Adrenal gland (tissue), 12 donors: ENCODE data around the gene SMDT1. TPM values are rescaled to one million over a fixed set of nuclear protein-coding genes. Genes with fewer than 3 reads are reported as not detected.
A peak's percentile ranks its signal among the peaks of the same experiment; 100 is the strongest.
"Not testable (repeated sequence)": the region's sequence is repeated elsewhere in the genome, so short reads cannot be mapped to it uniquely, and the experiment has no call there.

Source experiments
- DNase-seq, 7 donors: peaks; one replicate each; pipeline ENCODE4 v3.0.0-alpha.2; 2019 to 2020
- H3K27ac ChIP-seq, 5 donors: fragments of 200-600 bp; sonication (generic) in 4 of 5; 1 replicate in 3 of 5; 2 replicates in 2 of 5; pipeline versions ENCODE4 v1.5.1 to v1.8.0; 2016 to 2020; ENCODE audit warnings: mild to moderate bottlenecking in 1 of 5
- H3K27me3 ChIP-seq: fragments of 200-600 bp; 2 replicates; pipeline ENCODE4 v1.8.0; 2021
- H3K36me3 ChIP-seq, 2 donors: fragments of 200-600 bp; replicated peaks in 1 of 2; 1 replicate in 1 of 2; 2 replicates in 1 of 2; pipeline versions ENCODE4 v1.5.1 to v1.8.0; 2018 to 2022
- H3K4me1 ChIP-seq, 2 donors: fragments of 200-600 bp; replicated peaks in 1 of 2; 1 replicate in 1 of 2; 2 replicates in 1 of 2; pipeline versions ENCODE4 v1.5.1 to v1.8.0; 2018 to 2021
- H3K4me3 ChIP-seq, 4 donors: fragments of 200-600 bp; sonication (generic) in 3 of 4; one replicate each; pipeline ENCODE4 v1.5.1; 2016 to 2018
- H3K9me3 ChIP-seq, 3 donors: fragments of 200-600 bp; sonication (generic) in 1 of 3; replicated peaks in 1 of 3; 1 replicate in 2 of 3; 2 replicates in 1 of 3; pipeline versions ENCODE4 v1.5.1 to v1.8.0; 2016 to 2021
- POLR2A ChIP-seq, 2 donors: fragments of 450-650 bp; IDR thresholded peaks; one replicate each; pipeline ENCODE4 v1.6.1; 2017; ENCODE audit warnings: antibody characterized with exemption in 2 of 2, mild to moderate bottlenecking in 2 of 2, moderate library complexity in 1 of 2
- WGBS, 4 donors: extraction: QIAGEN DNeasy Blood & Tissue Kit in 2 of 4; methylation state at CpG; one replicate each; pipeline versions ENCODE4 v1.1.5 to v1.1.7; 2013 to 2017; 5-methylcytosine and 5-hydroxymethylcytosine counted together
- intact Hi-C, 2 donors: fragments of 100-400 bp; cut with DNase I; formaldehyde crosslinking; loops; one replicate each; pipeline versions ENCODE4 v1.14.1 to v1.15.0; 2022 to 2023
- polyA plus RNA-seq, 3 donors: library from polyadenylated mRNA; stranded (reverse); fragments of 200-250 nt in 2 of 3; fragments of 350-450 nt in 1 of 3; fragmentation: Illumina TruSeq in 1 of 3; extraction: RNeasy Lipid Tissue Mini Kit (QIAGEN cat#74804) in 1 of 3; gene quantifications; one replicate each; pipeline ENCODE4 v1.2.3, GENCODE V29; 2013 to 2014
- total RNA-seq, 9 donors: library from RNA; depleted of rRNA in 4 of 9; stranded (reverse); fragments of >200 nt in 4 of 9; fragments of 120-200 nt in 1 of 9; fragmentation: NEBNext Ultra II Directional in 1 of 9; extraction: Animal tissue kit (Norgen Biotek cat#: 25700) in 1 of 9; gene quantifications; one replicate each; pipeline versions ENCODE4 v1.1.0 to v1.2.4, GENCODE V29; 2013 to 2023
- TF ChIP-seq, protein P1 (sequence below), 6 experiments: fragments of 450-650 bp in 4 of 6; fragments of 200-600 bp in 2 of 6; sonication (generic) in 1 of 6; IDR thresholded peaks; 1 replicate in 5 of 6; 2 replicates in 1 of 6; pipeline versions ENCODE4 v1.5.1 to v1.8.0; 2016 to 2021; ENCODE audit warnings: antibody characterized with exemption in 6 of 6, mild to moderate bottlenecking in 2 of 6, moderate library complexity in 1 of 6
- donor health status: healthy with polysubstance abuse.
- donor health status: Bipolar disorder and iron deficiency.
- donor health status: DM: yes; HTN: yes; CAD: no.
- donor health status: DM: no; HTN: no; CAD: no.
- donor health status: DM: no; HTN: no; CAD: no.
- donor health status: DM: yes; HTN: yes; CAD: no.

The SMDT1 gene
- total and polyA plus RNA-seq, 12 donors: 4.3 to 151 (median 62.5) TPM

DNA sequence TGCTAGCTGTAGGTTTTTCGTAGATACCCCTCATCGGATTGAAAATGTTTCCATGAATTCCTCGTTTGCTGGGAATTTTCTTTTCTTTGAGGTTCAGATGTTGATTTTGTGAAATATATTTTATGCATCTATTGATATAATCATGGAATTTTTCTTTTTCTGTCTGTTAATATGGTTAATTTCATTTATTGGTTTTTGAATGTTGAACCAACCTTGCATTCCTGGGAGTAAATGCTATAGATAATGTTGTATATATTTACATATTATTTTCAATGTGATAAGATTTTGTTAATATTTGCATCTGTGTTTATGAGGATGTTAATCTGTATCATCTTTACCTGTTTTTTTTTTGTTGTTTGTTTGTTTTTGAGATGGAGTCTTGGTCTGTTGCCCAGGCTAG lies 21.7 kb downstream of the SMDT1 start:
- Histone ChIP-seq H3K9me3 (peaks cover 0 to 14% (median 0%) of the 10 kb centered on the region in 3 donors), H3K27me3 (no peaks in the 10 kb centered on the region), H3K4me3 (no peak overlapping the region), H3K36me3 (no peaks in the 10 kb centered on the region), H3K4me1 (no peaks in the 10 kb centered on the region), H3K27ac (no peak overlapping the region)
- TF ChIP-seq, protein P1, sequence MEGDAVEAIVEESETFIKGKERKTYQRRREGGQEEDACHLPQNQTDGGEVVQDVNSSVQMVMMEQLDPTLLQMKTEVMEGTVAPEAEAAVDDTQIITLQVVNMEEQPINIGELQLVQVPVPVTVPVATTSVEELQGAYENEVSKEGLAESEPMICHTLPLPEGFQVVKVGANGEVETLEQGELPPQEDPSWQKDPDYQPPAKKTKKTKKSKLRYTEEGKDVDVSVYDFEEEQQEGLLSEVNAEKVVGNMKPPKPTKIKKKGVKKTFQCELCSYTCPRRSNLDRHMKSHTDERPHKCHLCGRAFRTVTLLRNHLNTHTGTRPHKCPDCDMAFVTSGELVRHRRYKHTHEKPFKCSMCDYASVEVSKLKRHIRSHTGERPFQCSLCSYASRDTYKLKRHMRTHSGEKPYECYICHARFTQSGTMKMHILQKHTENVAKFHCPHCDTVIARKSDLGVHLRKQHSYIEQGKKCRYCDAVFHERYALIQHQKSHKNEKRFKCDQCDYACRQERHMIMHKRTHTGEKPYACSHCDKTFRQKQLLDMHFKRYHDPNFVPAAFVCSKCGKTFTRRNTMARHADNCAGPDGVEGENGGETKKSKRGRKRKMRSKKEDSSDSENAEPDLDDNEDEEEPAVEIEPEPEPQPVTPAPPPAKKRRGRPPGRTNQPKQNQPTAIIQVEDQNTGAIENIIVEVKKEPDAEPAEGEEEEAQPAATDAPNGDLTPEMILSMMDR (IDR thresholded peaks at IDR 0.05): no peak
- no peak for TF ChIP-seq POLR2A (IDR thresholded peaks at IDR 0.05)
- DNase-seq: no peak
- 97 to 100% (median 99%) methylated on average over 3 of the region's 3 CpGs for WGBS, 4 donors
- intact Hi-C loops: no loop called here

DNA sequence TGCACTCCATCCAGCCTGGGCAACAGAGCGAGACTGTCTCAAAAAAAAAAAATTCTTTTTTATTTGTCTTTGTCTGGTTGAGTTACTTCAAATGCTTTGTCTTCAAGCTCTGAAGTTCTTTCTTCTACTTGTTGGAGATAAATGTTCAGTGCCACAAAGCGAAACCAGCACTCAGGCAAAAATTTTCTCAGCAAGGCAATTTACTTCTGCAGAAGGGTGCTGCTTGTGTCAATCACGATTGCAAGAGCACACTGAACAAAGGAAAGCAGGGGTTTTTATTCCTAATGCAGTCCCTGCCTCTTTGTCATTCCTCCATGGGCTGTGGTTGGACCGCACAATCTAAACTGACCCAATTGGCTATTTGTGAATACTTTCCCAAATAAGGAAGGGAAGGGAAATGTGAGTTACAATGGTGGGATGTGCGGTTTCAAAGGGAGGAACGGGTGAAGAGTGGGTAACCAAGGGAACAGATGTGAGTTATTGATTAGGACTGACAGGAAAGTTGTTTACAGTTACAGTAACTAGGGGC lies 24.9 kb downstream of the SMDT1 start:
- peaks cover 0 to 14% (median 0%) of the 10 kb centered on the region in 3 donors for H3K9me3 ChIP-seq
- H3K4me1 ChIP-seq, H3K36me3 ChIP-seq, H3K27me3 ChIP-seq, H3K4me3 ChIP-seq, DNase-seq, intact Hi-C loops, H3K27ac ChIP-seq: not testable (repeated sequence)
- WGBS, 4 donors: 95 to 97% (median 95%) methylated on average over 6 of the region's 6 CpGs

DNA sequence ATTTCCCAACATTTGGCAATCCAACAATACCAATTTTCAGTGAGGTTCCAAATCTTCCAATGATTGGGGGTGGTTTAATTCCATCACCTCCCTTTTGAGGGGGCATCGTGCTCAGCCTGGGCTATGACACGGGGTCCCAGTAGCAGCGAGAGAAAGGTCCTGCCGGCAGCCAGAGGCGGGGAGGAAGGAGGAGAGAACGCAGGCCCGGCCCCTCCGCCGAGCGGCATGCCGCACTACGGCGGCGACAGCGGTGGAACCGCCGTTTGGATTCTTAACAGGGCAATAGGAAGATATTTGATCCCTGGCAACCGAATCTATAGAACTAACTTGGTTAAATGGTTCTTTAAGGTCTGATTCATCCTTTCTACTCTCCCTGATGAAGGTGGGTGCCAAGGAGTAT lies 29.3 kb downstream of the SMDT1 start:
- H3K27ac ChIP-seq: no peak overlapping the region
- peaks cover 0 to 11% (median 0%) of the 10 kb centered on the region in 3 donors for H3K9me3 ChIP-seq
- H3K4me1 ChIP-seq: no peaks in the 10 kb centered on the region
- DNase-seq: no peak
- H3K27me3 ChIP-seq: no peaks in the 10 kb centered on the region
- H3K36me3 ChIP-seq: no peaks in the 10 kb centered on the region
- no peak for TF ChIP-seq POLR2A (IDR thresholded peaks at IDR 0.05)
- TF ChIP-seq, protein P1 (IDR thresholded peaks at IDR 0.05): no peak
- WGBS, 4 donors: 83 to 86% (median 85%) methylated on average over 18 of the region's 18 CpGs
- H3K4me3 ChIP-seq: no peak overlapping the region
- intact Hi-C loops: no loop called here

DNA sequence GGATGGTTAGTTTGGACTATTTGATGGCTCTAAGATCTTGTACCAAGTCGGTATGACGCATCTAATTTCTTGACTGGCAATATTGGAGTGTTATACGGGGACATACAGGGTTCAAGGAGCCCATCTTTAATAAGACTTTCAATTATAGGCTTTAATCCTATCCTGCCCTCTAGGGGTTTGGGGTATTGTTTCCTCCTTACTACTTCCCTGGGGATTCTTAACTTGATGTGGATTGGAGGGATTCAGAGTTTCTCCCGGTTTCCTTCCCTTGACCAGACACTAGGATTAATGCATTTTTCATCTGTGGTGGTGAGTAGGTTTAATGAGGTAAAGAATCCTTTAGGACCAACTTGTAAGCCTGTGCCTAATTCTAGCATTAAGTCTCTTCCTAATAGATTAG lies 32.3 kb downstream of the SMDT1 start:
- Histone ChIP-seq H3K36me3 (no peaks in the 10 kb centered on the region), H3K9me3 (no peaks in the 10 kb centered on the region), H3K4me1 (no peaks in the 10 kb centered on the region), H3K27me3 (no peaks in the 10 kb centered on the region), H3K4me3 (no peak overlapping the region), H3K27ac (no peak overlapping the region)
- 64 to 97% (median 89%) methylated on average over 4 of the region's 4 CpGs for WGBS, 4 donors
- intact Hi-C loops: loop anchor here in 1 of 2 donors (10.0 kb wide), 1 partner anchor 147 kb away; the partner anchor contains the start of gene SEPTIN3
- no peak for TF ChIP-seq POLR2A (IDR thresholded peaks at IDR 0.05)
- TF ChIP-seq, protein P1 (IDR thresholded peaks at IDR 0.05): no peak
- no peak for DNase-seq

DNA sequence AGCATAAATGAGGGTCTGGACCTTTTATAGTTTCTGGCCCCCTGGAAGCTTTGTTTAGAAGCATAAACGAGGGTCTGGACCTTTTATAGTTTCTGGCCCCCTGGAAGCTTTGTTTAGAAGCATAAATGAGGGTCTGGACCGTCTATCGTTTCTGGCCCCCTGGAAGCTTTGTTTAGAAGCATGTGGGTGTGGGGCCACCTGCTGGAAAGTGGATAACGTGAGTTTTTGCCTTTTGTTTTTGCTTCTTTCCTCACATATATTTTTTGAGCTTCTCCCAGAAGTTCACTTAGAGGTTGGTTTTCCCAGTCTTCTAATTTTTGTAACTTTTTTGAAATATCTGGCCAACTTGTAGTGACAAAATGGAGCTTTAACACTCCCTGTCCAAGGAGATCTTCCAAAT lies 33.3 kb downstream of the SMDT1 start:
- H3K4me1 ChIP-seq, H3K36me3 ChIP-seq, DNase-seq, H3K9me3 ChIP-seq, H3K27ac ChIP-seq, H3K27me3 ChIP-seq, H3K4me3 ChIP-seq: not testable (repeated sequence)
- whole genome bisulfite sequencing, 4 donors: 17 to 27% (median 24%) methylated on average over 3 to 4 of the region's 4 CpGs
- TF ChIP-seq, protein P1 (IDR thresholded peaks at IDR 0.05): peak in 1 of 6 experiments; percentile 12
- intact Hi-C loops: loop anchor here in 1 of 2 donors (10.0 kb wide), 1 partner anchor 148 kb away; the partner anchor contains the start of gene SEPTIN3
